HCT116 (cell line): ENCODE results near the gene GABRR2. TPM values are rescaled to one million over a fixed set of nuclear protein-coding genes. Genes with fewer than 3 reads are reported as not detected.

Experiments used
- ATAC-seq: fragments of 200-7000 bp; cut with Tn5 transposase; 2 replicates; pipeline ENCODE4 v1.9.1; 2020; ENCODE audit warnings: mild to moderate bottlenecking, moderate library complexity
- BruUV-seq: library from RNA; stranded (reverse); fragments of 400-500 nt; replicated peaks from 2 replicates; lab custom pipeline; 2021; lab: Mats Ljungman, UMichigan
- CTCF ChIA-PET: fragments of 300-600 bp; sonication (Branson Sonifier 250); formaldehyde crosslinking; loops from one replicate; lab custom pipeline; 2021; ENCODE audit warnings: antibody characterized with exemption; lab: Charles Lee
- POLR2A ChIA-PET: fragments of 300-600, 350-600 bp; sonication (Branson Sonifier 250); formaldehyde crosslinking; loops from one replicate; lab custom pipeline; 2021; ENCODE audit warnings: antibody characterized with exemption; lab: Charles Lee
- RAD21 ChIA-PET, 2 experiments: fragments of 300-600 bp; sonication (Branson Sonifier 250); formaldehyde crosslinking; loops; one replicate each; lab custom pipeline; 2023; ENCODE audit warnings: low total read pairs in 2 of 2; ENCODE audit not compliant: uncharacterized antibody in 2 of 2, unreplicated experiment in 2 of 2, low non-redundant PET in 1 of 2; lab: Charles Lee
- DNase-seq: peaks from one replicate; pipeline ENCODE4 v3.0.0-alpha.2; 2010; ENCODE audit warnings: low read depth, low spot score
- H2AFZ ChIP-seq: fragments of 200-600 bp; shearing (Covaris generic), sonication (generic); 2 replicates; pipeline ENCODE4 v1.6.1; 2017; ENCODE audit warnings: low read depth, mixed run types, mixed read lengths, antibody characterized with exemption, low read length; ENCODE audit not compliant: poor library complexity, severe bottlenecking
- H3K27ac ChIP-seq: 2 replicates; pipeline ENCODE4 v1.5.1; 2012; ENCODE audit warnings: low read depth, low read length
- H3K27me3 ChIP-seq: fragments of 200-600 bp; sonication (generic); 2 replicates; pipeline ENCODE4 v1.6.1; 2016; ENCODE audit warnings: mixed run types, low read length, mixed read lengths; ENCODE audit not compliant: insufficient read depth
- H3K36me3 ChIP-seq, 2 experiments: fragments of 200-500 bp in 1 of 2; fragments of 200-600 bp in 1 of 2; sonication (Bioruptor generic) in 1 of 2; sonication (generic) in 1 of 2; 2 replicates each; pipeline versions ENCODE4 v1.5.1 to v1.6.1; 2014 to 2016; ENCODE audit warnings: low read length in 2 of 2, inconsistent platforms in 1 of 2, mixed read lengths in 1 of 2, mixed run types in 1 of 2; ENCODE audit not compliant: insufficient read depth in 2 of 2, control insufficient read depth in 1 of 2
- H3K4me1 ChIP-seq, 2 experiments: fragments of 200-600 bp in 1 of 2; sonication (generic) in 1 of 2; 2 replicates each; pipeline versions ENCODE4 v1.5.1 to v1.6.1; 2012 to 2017; ENCODE audit warnings: low read length in 2 of 2, inconsistent platforms in 1 of 2, mild to moderate bottlenecking in 1 of 2, mixed read lengths in 1 of 2, mixed run types in 1 of 2, moderate library complexity in 1 of 2; ENCODE audit not compliant: insufficient read depth in 2 of 2, control insufficient read depth in 1 of 2
- H3K4me2 ChIP-seq: fragments of 200-600 bp; sonication (generic); 2 replicates; pipeline ENCODE4 v1.6.1; 2017; ENCODE audit warnings: mixed run types, low read length, mixed read lengths
- H3K4me3 ChIP-seq, 2 experiments: fragments of 200-600 bp in 1 of 2; sonication (generic) in 1 of 2; replicated peaks in 1 of 2; 2 replicates each; pipeline ENCODE4 v1.5.1; 2011 to 2016; ENCODE audit warnings: low read length in 2 of 2, control low read depth in 1 of 2, low read depth in 1 of 2, mild to moderate bottlenecking in 1 of 2, mixed read lengths in 1 of 2, mixed run types in 1 of 2
- H3K79me2 ChIP-seq: fragments of 200-600 bp; sonication (generic); 2 replicates; pipeline ENCODE4 v1.6.1; 2017; ENCODE audit warnings: mild to moderate bottlenecking, mixed run types, low read length, moderate library complexity, mixed read lengths; ENCODE audit not compliant: insufficient read depth
- H3K9ac ChIP-seq: fragments of 200-600 bp; sonication (generic); 2 replicates; pipeline ENCODE4 v1.6.1; 2016; ENCODE audit warnings: low read length, mixed read lengths
- H3K9me2 ChIP-seq: fragments of 200-600 bp; sonication (generic), shearing (Covaris generic); 2 replicates; pipeline ENCODE4 v1.6.1; 2017; ENCODE audit warnings: mixed run types, mild to moderate bottlenecking, moderate library complexity; ENCODE audit not compliant: insufficient read depth
- H3K9me3 ChIP-seq, 2 experiments: fragments of 200-500 bp in 1 of 2; fragments of 200-600 bp in 1 of 2; sonication (Bioruptor generic) in 1 of 2; sonication (generic) in 1 of 2; 2 replicates each; pipeline ENCODE4 v1.6.1; 2014 to 2017; ENCODE audit warnings: low read length in 2 of 2, mixed read lengths in 2 of 2, inconsistent platforms in 1 of 2, low read depth in 1 of 2, mild to moderate bottlenecking in 1 of 2, mixed run types in 1 of 2, moderate library complexity in 1 of 2; ENCODE audit not compliant: control insufficient read depth in 1 of 2, insufficient read depth in 1 of 2
- H4K20me1 ChIP-seq: fragments of 200-600 bp; sonication (generic), shearing (Covaris generic); 2 replicates; pipeline ENCODE4 v1.6.1; 2017; ENCODE audit warnings: mixed run types, mild to moderate bottlenecking, moderate library complexity; ENCODE audit not compliant: insufficient read depth
- CBX3 ChIP-seq: IDR thresholded peaks from 2 replicates; pipeline ENCODE4 v1.6.1; 2012; ENCODE audit warnings: low read depth
- CTCF ChIP-seq, 3 experiments: fragments of 200-600 bp in 1 of 3; sonication (generic) in 1 of 3; IDR thresholded peaks in 2 of 3; conservative IDR thresholded peaks in 1 of 3; 2 replicates each; pipeline ENCODE4 v1.5.1; 2012 to 2017; ENCODE audit warnings: low read depth in 2 of 3, low read length in 2 of 3, antibody characterized with exemption in 1 of 3, borderline replicate concordance in 1 of 3, control low read depth in 1 of 3, mild to moderate bottlenecking in 1 of 3, mixed read lengths in 1 of 3, mixed run types in 1 of 3, moderate library complexity in 1 of 3; ENCODE audit not compliant: insufficient read depth in 1 of 3
- ELF1 ChIP-seq: IDR thresholded peaks from 2 replicates; pipeline ENCODE4 v1.6.1; 2012; ENCODE audit warnings: low read depth, borderline replicate concordance
- EZH2phosphoT487 ChIP-seq: fragments of 200-600 bp; IDR thresholded peaks from 2 replicates; pipeline ENCODE4 v1.6.1; 2018; ENCODE audit warnings: antibody characterized with exemption, borderline replicate concordance
- FOSL1 ChIP-seq: IDR thresholded peaks from 2 replicates; pipeline ENCODE4 v1.6.1; 2012; ENCODE audit warnings: low read depth
- JUND ChIP-seq: IDR thresholded peaks from 2 replicates; pipeline ENCODE4 v1.6.1; 2012
- MAX ChIP-seq: IDR thresholded peaks from 2 replicates; pipeline ENCODE4 v1.6.1; 2012
- POLR2AphosphoS5 ChIP-seq: IDR thresholded peaks from 2 replicates; pipeline ENCODE4 v1.6.1; 2011; ENCODE audit warnings: mild to moderate bottlenecking, low read depth, low read length, moderate library complexity
- RAD21 ChIP-seq: IDR thresholded peaks from 2 replicates; pipeline ENCODE4 v1.6.1; 2012; ENCODE audit warnings: low read depth, mild to moderate bottlenecking
- SRF ChIP-seq: IDR thresholded peaks from 2 replicates; pipeline ENCODE4 v1.6.1; 2012; ENCODE audit warnings: low read depth
- YY1 ChIP-seq: IDR thresholded peaks from 2 replicates; pipeline ENCODE4 v1.6.1; 2011; ENCODE audit warnings: low read length, low read depth, moderate library complexity, mild to moderate bottlenecking; ENCODE audit not compliant: insufficient replicate concordance; ENCODE audit errors: extremely low read depth
- ZFX ChIP-seq: fragments of 450-650 bp; IDR thresholded peaks from 2 replicates; pipeline ENCODE4 v1.6.1; 2017
- ZNF274 ChIP-seq: fragments of 200-500 bp; sonication (Bioruptor generic); IDR thresholded peaks from 2 replicates; pipeline ENCODE4 v1.6.1; 2014; ENCODE audit warnings: mild to moderate bottlenecking, low read depth, low read length, inconsistent platforms
- intact Hi-C: fragments of 100-400 bp; cut with micrococcal nuclease; formaldehyde crosslinking; loops from 2 replicates; pipeline ENCODE4 v1.10.0; 2022
- total RNA-seq: library from RNA; stranded (reverse); gene quantifications from one replicate; pipeline ENCODE4 v1.2.1, GENCODE V29; 2021; ENCODE audit not compliant: unreplicated experiment
- TF ChIP-seq, protein P1 (sequence below): IDR thresholded peaks from 2 replicates; pipeline ENCODE4 v1.6.1; 2012; ENCODE audit warnings: low read depth

Gene GABRR2
- total RNA-seq, 1 experiment from 2014 or later = 0.57 TPM

DNA sequence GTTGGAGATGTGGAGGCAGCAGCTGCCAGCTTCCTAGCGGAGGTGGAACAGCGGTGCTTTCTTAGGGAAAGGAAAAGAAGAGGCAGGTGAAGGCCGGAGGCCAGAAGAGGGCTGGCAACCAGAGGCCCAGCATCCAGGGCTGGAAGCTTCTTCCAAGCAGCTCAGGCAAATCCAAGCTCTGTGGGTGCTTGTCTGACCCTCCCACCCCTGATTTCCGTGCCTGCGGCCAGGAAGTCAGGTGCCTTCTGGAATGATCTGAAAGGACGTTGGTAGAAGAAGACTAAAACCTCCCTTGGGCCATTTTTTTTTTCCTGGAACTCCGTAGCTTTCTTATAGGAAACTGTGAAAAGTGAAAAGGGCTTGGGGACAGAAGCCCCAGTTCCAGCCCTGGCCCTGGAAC lies 64.9 kb downstream of the GABRR2 start:
- ChIA-PET CTCF (no interaction called here), RAD21 (no interaction called here), POLR2A (no interaction called here)
- no peaks in the 10 kb centered on the region for H3K9me3 ChIP-seq
- no peaks in the 10 kb centered on the region for H3K27me3 ChIP-seq
- no peak overlapping the region for H3K4me3 ChIP-seq
- H4K20me1 ChIP-seq = no peaks in the 10 kb centered on the region
- no peaks in the 10 kb centered on the region for H3K79me2 ChIP-seq
- BruUV-seq = no TSS peak
- no peak overlapping the region for H3K27ac ChIP-seq
- intact Hi-C loops = no loop called here
- H2AFZ ChIP-seq = no peak overlapping the region
- no peak overlapping the region for H3K4me2 ChIP-seq
- H3K9ac ChIP-seq = no peak overlapping the region
- ATAC-seq (no peak), DNase-seq (no peak)
- no peaks in the 10 kb centered on the region for H3K36me3 ChIP-seq
- H3K9me2 ChIP-seq = no peaks in the 10 kb centered on the region; the same call in 1 of the 2 replicates
- H3K4me1 ChIP-seq = no peaks in the 10 kb centered on the region
- no peak for TF ChIP-seq MAX

GRCh38 chr6:89244241-89244985 lies 70.7 kb downstream of the GABRR2 start:
- Histone ChIP-seq H3K4me2 (no peak overlapping the region), H3K27me3 (no peaks in the 10 kb centered on the region), H3K9ac (no peak overlapping the region), H3K4me3 (no peak overlapping the region), H3K36me3 (no peaks in the 10 kb centered on the region), H3K9me3 (no peaks in the 10 kb centered on the region), H2AFZ (no peak overlapping the region), H3K79me2 (no peaks in the 10 kb centered on the region), H4K20me1 (no peaks in the 10 kb centered on the region), H3K4me1 (no peaks in the 10 kb centered on the region), H3K27ac (no peak overlapping the region), H3K9me2 (no peaks in the 10 kb centered on the region; the same call in 1 of the 2 replicates)
- ChIA-PET POLR2A (no interaction called here), CTCF (interaction anchor here (0.9 to 3.3 kb wide), 3 partner anchors 122 to 261 kb away, joined by 3 to 20 read pairs (median 19); no protein-coding TSS in a partner anchor), RAD21 (no interaction called here)
- DNase-seq (no peak), ATAC-seq (no peak)
- BruUV-seq = no TSS peak
- TF ChIP-seq ZFX = no peak
- TF ChIP-seq, protein P1, sequence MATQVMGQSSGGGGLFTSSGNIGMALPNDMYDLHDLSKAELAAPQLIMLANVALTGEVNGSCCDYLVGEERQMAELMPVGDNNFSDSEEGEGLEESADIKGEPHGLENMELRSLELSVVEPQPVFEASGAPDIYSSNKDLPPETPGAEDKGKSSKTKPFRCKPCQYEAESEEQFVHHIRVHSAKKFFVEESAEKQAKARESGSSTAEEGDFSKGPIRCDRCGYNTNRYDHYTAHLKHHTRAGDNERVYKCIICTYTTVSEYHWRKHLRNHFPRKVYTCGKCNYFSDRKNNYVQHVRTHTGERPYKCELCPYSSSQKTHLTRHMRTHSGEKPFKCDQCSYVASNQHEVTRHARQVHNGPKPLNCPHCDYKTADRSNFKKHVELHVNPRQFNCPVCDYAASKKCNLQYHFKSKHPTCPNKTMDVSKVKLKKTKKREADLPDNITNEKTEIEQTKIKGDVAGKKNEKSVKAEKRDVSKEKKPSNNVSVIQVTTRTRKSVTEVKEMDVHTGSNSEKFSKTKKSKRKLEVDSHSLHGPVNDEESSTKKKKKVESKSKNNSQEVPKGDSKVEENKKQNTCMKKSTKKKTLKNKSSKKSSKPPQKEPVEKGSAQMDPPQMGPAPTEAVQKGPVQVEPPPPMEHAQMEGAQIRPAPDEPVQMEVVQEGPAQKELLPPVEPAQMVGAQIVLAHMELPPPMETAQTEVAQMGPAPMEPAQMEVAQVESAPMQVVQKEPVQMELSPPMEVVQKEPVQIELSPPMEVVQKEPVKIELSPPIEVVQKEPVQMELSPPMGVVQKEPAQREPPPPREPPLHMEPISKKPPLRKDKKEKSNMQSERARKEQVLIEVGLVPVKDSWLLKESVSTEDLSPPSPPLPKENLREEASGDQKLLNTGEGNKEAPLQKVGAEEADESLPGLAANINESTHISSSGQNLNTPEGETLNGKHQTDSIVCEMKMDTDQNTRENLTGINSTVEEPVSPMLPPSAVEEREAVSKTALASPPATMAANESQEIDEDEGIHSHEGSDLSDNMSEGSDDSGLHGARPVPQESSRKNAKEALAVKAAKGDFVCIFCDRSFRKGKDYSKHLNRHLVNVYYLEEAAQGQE = no peak
- no peak for TF ChIP-seq ZNF274
- TF ChIP-seq RAD21 = no peak
- TF ChIP-seq JUND = no peak
- no peak for TF ChIP-seq MAX
- no peak for TF ChIP-seq FOSL1
- no peak for TF ChIP-seq CTCF (IDR thresholded peaks at IDR 0.05 in 2 of 3, conservative IDR thresholded peaks at IDR 0.05 in 1 of 3; ENCODE audit: borderline replicate concordance in 1 of 3, insufficient read depth in 1 of 3, low read depth in 2 of 3, low read length in 2 of 3)
- TF ChIP-seq CBX3 = no peak
- no peak for TF ChIP-seq YY1
- TF ChIP-seq EZH2phosphoT487 = no peak
- no peak for TF ChIP-seq SRF
- TF ChIP-seq POLR2AphosphoS5 = no peak
- no peak for TF ChIP-seq ELF1
- intact Hi-C loops = no loop called here
